Muscle of leg (tissue), 11 donors: Measurements from ENCODE around the gene SKI. TPM values are rescaled to one million over a fixed set of nuclear protein-coding genes. Genes with fewer than 3 reads are reported as not detected.
"Not testable (repeated sequence)": the region's sequence is repeated elsewhere in the genome, so short reads cannot be mapped to it uniquely, and the experiment has no call there.

ENCODE experiments used
- DNase-seq: peaks from one replicate; pipeline ENCODE4 v3.0.0; 2013
- H3K27ac ChIP-seq: one replicate; pipeline ENCODE4 v1.5.1; 2013; ENCODE audit warnings: mild to moderate bottlenecking, low read length, control low read depth
- H3K27me3 ChIP-seq: one replicate; pipeline ENCODE4 v1.6.1; 2013; ENCODE audit warnings: low read length; ENCODE audit not compliant: control insufficient read depth, insufficient read depth
- H3K36me3 ChIP-seq: one replicate; pipeline ENCODE4 v1.6.1; 2013; ENCODE audit warnings: low read length; ENCODE audit not compliant: control insufficient read depth, insufficient read depth
- H3K4me1 ChIP-seq: one replicate; pipeline ENCODE4 v1.6.1; 2013; ENCODE audit warnings: low read length; ENCODE audit not compliant: control insufficient read depth, insufficient read depth
- H3K4me3 ChIP-seq: one replicate; pipeline ENCODE4 v1.5.1; 2013; ENCODE audit warnings: low read length, control low read depth
- H3K9me3 ChIP-seq: replicated peaks from 2 replicates; pipeline ENCODE4 v1.6.1; 2013; ENCODE audit warnings: low read depth, low read length; ENCODE audit not compliant: control insufficient read depth
- WGBS: methylation state at CpG from one replicate; pipeline ENCODE4 v1.1.5; 2013; ENCODE audit warnings: missing lambda C conversion rate; ENCODE audit not compliant: insufficient coverage; 5-methylcytosine and 5-hydroxymethylcytosine counted together
- polyA plus RNA-seq, 8 donors: library from polyadenylated mRNA; unstranded; fragments of 120-200 nt; gene quantifications; one replicate each; pipeline versions ENCODE4 v1.2.1 to v1.2.3, GENCODE V29; 2013; ENCODE audit warnings: inconsistent platforms in 1 of 8, low replicate concordance in 1 of 8; ENCODE audit not compliant: insufficient read length in 8 of 8, insufficient read depth in 1 of 8
- total RNA-seq: library from RNA; stranded (reverse); fragments of 120-200 nt; gene quantifications from one replicate; pipeline ENCODE4 v1.2.4, GENCODE V29; 2013

The SKI gene
- total and polyA plus RNA-seq, 9 donors, result 16.8 to 83.2 (median 65.5) TPM

DNA sequence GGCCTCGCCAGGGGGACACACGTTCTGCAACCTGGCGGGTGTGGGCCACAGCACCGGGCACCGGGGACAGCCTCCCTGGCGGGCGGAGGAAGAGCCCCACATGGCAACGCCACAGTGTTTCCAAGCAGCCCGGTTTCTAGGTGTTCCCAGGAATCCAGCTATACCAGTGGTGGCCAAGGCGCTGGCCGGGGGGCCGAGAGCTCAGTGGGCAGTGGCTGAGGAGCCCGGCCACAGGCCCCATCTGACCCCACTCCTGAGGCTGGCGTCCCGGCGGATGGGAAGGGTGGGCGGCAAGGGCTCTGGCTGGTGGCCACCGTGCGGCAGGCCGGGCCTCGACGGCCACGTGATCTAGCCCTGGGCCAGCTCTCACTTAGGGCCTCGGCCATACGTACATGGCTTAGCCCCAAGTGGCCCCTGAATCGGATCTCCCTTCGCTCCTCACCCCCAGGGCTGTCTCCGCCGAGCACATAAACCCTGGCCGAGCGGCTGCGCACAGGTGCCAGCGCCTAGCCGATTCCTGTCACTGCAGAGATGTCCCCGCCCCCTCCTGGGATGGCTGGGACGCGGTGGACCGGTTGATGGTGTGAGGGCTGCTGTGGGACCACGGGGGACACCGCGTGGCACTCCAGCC, 94.6 kb downstream of the SKI start:
- WGBS, result 10% methylated on average over 18 of the region's 41 CpGs
- peak overlapping the region; percentile 97 for H3K27ac ChIP-seq
- no peak overlapping the region for H3K4me3 ChIP-seq
- peak; percentile 84 for DNase-seq
- H3K27me3 ChIP-seq, result peaks cover 5% of the 10 kb centered on the region
- H3K4me1 ChIP-seq, result peaks cover 88% of the 10 kb centered on the region
- no peaks in the 10 kb centered on the region for H3K36me3 ChIP-seq
- no peaks in the 10 kb centered on the region for H3K9me3 ChIP-seq

DNA sequence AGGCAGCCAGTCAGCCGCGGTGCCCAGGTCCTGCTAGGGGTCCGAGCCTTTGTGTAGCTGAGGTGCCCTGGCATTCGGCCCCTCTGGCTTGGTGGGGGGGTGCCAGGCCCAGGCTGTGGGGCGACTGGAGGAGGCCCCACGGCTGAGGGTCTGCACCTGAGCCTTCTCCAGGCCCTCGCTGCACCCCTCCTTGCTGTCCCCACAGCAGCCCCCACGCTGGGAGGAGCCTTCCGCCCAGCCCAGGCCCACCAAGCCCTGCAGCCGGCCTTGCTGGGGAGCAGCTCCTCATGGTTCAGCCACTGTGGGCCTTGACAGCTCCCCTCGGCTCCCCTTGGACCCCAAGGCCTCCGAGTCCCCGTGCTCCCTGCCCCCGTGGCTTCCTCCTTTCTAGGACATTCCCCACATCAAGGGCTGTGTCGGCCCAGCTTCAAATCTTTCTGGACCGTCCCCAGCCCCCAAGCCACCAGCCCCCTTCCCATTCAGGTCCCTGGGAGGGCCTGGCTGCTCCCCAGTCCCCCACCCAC, 95.4 kb downstream of the SKI start:
- DNase-seq, result no peak
- WGBS, result 64% methylated on average over 14 of the region's 16 CpGs
- Histone ChIP-seq H3K36me3 (no peaks in the 10 kb centered on the region), H3K27me3 (peaks cover 5% of the 10 kb centered on the region), H3K4me3 (no peak overlapping the region), H3K4me1 (peaks cover 88% of the 10 kb centered on the region), H3K27ac (peak overlapping the region; percentile 97), H3K9me3 (no peaks in the 10 kb centered on the region)

DNA sequence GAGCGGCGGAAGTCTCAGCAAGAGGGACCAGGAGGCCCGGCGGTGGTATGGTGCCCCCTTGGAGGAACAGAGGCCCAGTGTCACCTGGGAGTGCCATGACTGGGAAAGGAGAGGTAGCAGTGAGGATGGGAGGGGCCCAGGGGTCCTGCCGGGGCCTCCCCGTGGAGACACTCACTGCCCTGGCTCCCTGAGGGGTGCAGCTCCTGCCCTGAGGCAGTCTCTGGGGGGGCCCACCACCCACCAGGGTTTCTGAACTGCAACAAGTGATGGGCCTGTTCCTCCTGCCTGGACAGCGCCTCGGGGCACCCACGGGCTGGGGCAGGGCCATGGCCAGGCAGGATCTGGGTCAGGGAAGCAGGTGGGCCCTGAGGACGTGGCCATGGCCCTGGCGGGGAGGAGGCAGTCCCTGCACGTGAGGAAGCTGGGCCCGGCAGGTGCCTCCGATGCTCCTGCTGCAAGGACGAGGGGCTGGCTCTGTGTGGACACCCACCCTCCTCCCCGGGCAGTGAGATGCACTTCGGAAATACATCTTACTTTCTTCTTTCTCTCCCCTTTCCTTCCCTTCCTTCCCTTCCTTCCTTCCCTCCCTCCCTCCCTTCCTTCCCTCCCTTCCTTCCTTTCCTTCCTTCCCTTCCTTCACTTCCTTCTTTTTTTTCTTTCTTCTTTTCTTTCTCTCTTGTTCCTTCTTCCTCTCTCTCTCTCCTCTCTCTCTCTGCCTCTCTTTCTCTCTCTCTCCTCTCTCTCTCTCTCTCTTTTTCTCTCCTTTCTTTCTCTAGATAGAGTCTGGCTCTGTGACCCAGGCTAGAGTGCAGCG, 96.6 kb downstream of the SKI start:
- Histone ChIP-seq H3K27me3 (peaks cover 5% of the 10 kb centered on the region), H3K4me3 (no peak overlapping the region), H3K27ac (no peak overlapping the region), H3K36me3 (no peaks in the 10 kb centered on the region), H3K9me3 (no peaks in the 10 kb centered on the region), H3K4me1 (peaks cover 88% of the 10 kb centered on the region)
- 85% methylated on average over 16 of the region's 18 CpGs for WGBS
- no peak for DNase-seq

DNA sequence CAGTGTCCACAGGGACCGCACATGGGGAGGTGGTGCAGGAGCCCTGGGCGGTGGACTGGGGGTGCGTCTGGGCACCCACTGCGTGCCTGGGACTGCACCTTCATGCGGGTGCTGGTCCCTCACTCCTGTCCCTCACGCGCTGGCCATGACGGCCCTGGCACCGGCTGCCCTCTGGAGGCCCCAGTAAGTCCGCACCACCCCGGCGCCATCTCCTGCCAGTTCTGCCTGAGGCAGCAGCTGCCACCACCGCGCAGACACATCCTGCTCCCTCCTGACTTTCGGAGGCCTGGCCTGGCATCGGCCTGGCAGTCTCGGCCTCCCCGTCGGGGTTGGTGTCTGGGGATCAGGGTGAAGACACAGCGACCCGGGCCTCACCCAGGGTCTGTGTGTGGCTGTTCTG, 98.4 kb downstream of the SKI start:
- H3K9me3 ChIP-seq, result no peaks in the 10 kb centered on the region
- H3K27ac ChIP-seq, result peak overlapping the region; percentile 13
- no peak for DNase-seq
- H3K36me3 ChIP-seq, result no peaks in the 10 kb centered on the region
- no peak overlapping the region for H3K4me3 ChIP-seq
- WGBS, result 89% methylated on average over 19 of the region's 21 CpGs
- peaks cover 88% of the 10 kb centered on the region for H3K4me1 ChIP-seq
- peaks cover 5% of the 10 kb centered on the region for H3K27me3 ChIP-seq

DNA sequence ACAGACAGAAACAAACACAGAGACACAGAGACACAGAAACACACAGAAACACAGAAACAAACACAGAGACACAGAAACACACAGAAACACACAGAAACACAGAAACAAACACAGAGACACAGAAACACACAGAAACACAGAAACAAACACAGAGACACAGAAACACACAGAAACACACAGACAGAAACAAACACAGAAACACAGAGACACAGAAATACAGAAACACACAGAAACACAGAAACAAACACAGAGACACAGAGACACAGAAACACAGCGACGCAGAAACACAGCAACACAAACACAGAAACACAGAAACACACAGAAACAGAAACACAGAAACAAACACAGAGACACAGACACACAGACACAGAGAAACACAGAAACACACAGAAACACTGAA, 99.0 kb downstream of the SKI start:
- H3K4me3 ChIP-seq, H3K27ac ChIP-seq, H3K36me3 ChIP-seq, DNase-seq, H3K27me3 ChIP-seq, H3K9me3 ChIP-seq: not testable (repeated sequence)
- 100% methylated on average over 1 of the region's 2 CpGs for WGBS
- peaks cover 83% of the 10 kb centered on the region for H3K4me1 ChIP-seq

DNA sequence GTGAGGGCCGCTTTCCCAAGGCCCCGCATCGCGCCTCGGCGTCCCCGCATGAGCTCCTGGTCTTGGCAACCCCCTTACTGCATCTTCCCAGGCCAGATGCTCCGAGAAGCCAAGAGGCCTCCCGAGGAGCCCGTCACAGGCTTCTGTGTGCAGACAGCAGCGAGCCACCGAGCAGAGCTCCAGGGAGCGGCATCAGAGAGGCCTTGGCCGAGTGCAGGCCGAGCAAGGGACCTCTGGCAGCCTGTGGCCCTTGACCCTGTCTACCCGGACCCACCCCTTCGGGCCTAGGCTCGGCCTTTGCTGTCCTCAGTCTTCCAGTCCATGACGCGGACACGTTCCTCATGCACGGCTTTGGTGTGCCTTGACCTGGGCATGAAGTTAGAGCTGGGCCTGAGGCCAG, 99.7 kb downstream of the SKI start:
- Histone ChIP-seq H3K9me3 (no peaks in the 10 kb centered on the region), H3K36me3 (no peaks in the 10 kb centered on the region), H3K27ac (no peak overlapping the region), H3K4me3 (no peak overlapping the region), H3K4me1 (peaks cover 79% of the 10 kb centered on the region), H3K27me3 (peaks cover 5% of the 10 kb centered on the region)
- DNase-seq, result no peak
- WGBS, result 71% methylated on average over 19 of the region's 22 CpGs

DNA sequence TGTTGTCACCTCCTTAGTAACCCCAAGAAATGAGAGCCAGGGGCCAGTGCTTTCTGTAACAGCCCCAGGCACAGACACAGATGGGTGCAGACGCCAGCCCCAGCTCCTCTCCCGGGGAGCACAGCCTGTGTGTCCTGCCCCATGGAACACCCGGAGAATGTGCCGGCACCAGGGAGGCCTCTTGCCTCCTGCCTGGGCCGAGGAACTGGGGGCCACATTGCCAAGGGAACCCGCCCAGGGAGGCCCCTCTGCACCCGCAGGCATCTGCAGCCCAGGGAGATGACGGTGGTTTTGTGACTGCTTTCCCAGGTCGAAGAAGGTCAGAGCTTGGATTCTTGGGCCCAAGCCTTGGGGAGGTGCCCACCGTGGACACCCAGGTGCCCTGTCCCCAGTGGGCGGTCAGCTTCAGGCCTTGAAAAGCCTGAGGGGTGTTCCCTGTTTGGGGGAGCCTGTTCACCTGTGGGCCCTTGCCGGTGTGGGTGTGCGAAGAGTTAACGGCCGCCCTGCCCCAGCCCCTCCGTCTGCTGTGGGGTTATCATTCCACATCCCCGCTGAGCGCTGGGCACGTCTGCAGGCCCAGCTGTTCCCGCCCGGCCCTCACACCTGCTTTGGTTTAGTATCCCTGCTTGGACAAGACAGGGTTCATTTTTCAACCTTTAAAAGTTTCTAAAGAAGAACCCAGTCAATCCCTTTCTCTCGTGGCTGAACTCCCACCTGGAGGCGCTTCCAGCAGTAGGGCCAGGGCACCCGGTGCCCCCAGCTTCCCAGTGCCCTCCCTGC, 100.7 kb downstream of the SKI start:
- peaks cover 79% of the 10 kb centered on the region for H3K4me1 ChIP-seq
- no peak overlapping the region for H3K4me3 ChIP-seq
- H3K27ac ChIP-seq, result peak overlapping the region; percentile 65
- peaks cover 5% of the 10 kb centered on the region for H3K27me3 ChIP-seq
- DNase-seq, result no peak
- H3K9me3 ChIP-seq, result no peaks in the 10 kb centered on the region
- no peaks in the 10 kb centered on the region for H3K36me3 ChIP-seq
- WGBS, result 49% methylated on average over 22 of the region's 24 CpGs

DNA sequence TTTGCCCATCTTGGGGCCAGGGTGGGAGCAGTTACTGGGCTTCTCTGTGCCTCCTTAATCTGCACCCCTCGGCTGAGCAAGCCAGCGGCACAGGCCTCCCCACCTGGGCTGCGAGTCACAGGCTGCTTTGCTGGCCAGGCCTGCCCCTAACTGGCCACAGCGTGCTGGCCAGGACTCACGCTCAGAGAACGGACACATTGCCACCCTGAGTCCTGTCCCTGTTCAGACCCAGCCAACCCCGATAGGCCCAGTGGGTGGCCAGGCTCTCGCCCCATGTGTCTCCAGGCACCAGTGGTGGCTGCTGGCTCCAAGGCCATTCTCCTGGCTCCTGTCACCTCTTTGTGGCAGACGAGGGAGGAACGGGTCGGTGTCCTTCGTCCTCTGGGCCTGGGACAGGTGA, 101.9 kb downstream of the SKI start:
- no peak for DNase-seq
- Histone ChIP-seq H3K4me1 (peaks cover 81% of the 10 kb centered on the region), H3K36me3 (no peaks in the 10 kb centered on the region), H3K27ac (peak overlapping the region; percentile 84), H3K27me3 (no peaks in the 10 kb centered on the region), H3K4me3 (no peak overlapping the region), H3K9me3 (no peaks in the 10 kb centered on the region)
- WGBS, result 80% methylated on average over 12 of the region's 12 CpGs

DNA sequence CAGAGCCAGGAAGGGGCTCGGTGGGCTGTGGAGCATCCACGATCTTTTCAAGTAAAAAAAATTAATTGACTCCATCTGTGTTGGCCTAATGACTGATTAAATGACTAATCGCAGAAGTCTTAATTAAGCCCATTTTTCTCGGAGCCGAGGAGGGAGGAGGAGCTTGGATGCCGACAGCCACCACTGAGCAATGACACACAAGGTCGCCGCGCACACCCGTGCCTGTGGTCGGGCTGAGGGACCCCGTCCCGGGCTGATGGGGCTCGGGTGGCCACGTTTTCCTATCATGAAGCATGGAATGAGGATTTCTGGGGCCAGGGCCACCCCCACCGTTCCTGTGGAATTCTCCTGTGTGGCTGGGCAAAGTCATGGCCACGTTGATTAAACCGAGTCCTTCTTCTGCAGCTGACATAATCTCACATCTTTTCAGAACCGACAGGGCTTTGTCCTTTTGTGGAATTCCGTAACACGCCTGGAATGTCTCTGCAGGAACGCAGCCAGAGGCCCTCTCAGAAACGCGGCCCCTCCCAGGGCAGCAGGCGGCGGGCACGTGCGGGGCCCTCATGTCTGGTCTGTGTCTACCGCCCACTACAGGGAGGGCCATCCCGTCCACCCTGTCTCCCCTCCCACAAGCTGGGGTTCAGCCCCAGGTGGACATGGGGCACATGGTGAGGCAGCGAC, 102.5 kb downstream of the SKI start:
- Histone ChIP-seq H3K36me3 (no peaks in the 10 kb centered on the region), H3K4me1 (peaks cover 87% of the 10 kb centered on the region), H3K9me3 (no peaks in the 10 kb centered on the region), H3K4me3 (no peak overlapping the region), H3K27me3 (no peaks in the 10 kb centered on the region), H3K27ac (peak overlapping the region; percentile 84)
- WGBS, result 25% methylated on average over 29 of the region's 31 CpGs
- peak; percentile 94 for DNase-seq
